Mesothelial cell of epicardium (in vitro differentiated cells): ENCODE results near the gene CDIP1. TPM values are rescaled to one million over a fixed set of nuclear protein-coding genes. Genes with fewer than 3 reads are reported as not detected.

Experiments used
- DNase-seq, 2 experiments: peaks; one replicate each; pipeline ENCODE4 v3.0.0; 2021; ENCODE audit warnings: low spot score in 2 of 2; ENCODE audit not compliant: unreplicated experiment in 2 of 2
- H3K27ac Mint-ChIP-seq: 2 replicates; pipeline ENCODE4 v1.8.0; 2021; ENCODE audit warnings: mixed read lengths
- H3K27me3 Mint-ChIP-seq: 2 replicates; pipeline ENCODE4 v1.8.0; 2021; ENCODE audit warnings: low read depth, mixed read lengths
- H3K36me3 Mint-ChIP-seq: 2 replicates; pipeline ENCODE4 v1.8.0; 2021; ENCODE audit warnings: mixed read lengths
- H3K4me1 Mint-ChIP-seq: 2 replicates; pipeline ENCODE4 v1.8.0; 2021; ENCODE audit warnings: mixed read lengths
- H3K4me3 Mint-ChIP-seq: 2 replicates; pipeline ENCODE4 v1.8.0; 2021; ENCODE audit warnings: mild to moderate bottlenecking, moderate library complexity, mixed read lengths
- H3K9me3 Mint-ChIP-seq: 2 replicates; pipeline ENCODE4 v1.8.0; 2021; ENCODE audit warnings: mixed read lengths
- total RNA-seq: library from RNA; stranded (reverse); gene quantifications from 3 replicates; pipeline ENCODE4 v1.2.1, GENCODE V29; 2021
- TF ChIP-seq, protein P1 (sequence below): fragments of 200-600 bp; sonication (generic); IDR thresholded peaks from one replicate; pipeline ENCODE4 v1.5.0; 2021; ENCODE audit warnings: antibody characterized with exemption; ENCODE audit not compliant: unreplicated experiment

CDIP1 gene
- total RNA-seq, 1 donor from 2014 or later: 24.2 TPM

DNA sequence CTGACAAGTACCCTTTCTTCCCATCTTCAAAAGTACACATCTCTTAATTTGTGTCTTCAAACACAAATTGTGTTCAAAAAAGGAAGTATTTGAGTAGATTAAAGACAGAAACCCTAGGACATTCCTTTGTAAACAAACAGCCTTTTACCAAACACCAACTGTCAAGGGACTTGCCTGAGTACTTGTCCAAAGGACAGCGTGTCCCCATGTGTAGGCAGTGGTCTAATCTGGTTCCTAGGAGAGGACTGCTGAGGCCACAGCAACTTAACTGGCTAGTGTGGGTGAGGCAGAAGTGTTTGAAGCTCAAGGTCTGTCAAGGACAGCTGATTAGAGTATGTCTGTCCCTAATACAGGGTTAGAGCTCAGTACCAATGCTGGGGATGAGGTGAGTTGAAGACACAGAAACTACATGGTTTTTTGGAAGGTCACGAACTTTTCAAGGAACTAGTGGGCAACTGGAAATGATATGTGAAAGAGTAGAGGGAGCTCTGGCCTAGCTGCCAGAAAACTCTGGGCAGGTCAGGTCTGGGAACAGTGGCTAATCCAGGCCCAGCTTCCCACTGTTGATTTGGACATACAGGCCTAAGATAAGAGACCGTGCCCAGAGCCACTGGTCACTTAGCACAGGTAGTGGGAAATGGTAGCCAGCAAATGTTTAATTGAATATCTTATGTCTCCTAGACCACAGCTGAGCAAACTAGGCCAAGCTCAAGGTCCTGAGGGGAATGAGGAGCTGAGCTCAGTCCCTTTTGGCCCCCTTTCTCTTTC, 52.3 kb downstream of the CDIP1 start:
- Mint-ChIP-seq H3K4me3 (no peak overlapping the region), H3K9me3 (no peaks in the 10 kb centered on the region)

DNA sequence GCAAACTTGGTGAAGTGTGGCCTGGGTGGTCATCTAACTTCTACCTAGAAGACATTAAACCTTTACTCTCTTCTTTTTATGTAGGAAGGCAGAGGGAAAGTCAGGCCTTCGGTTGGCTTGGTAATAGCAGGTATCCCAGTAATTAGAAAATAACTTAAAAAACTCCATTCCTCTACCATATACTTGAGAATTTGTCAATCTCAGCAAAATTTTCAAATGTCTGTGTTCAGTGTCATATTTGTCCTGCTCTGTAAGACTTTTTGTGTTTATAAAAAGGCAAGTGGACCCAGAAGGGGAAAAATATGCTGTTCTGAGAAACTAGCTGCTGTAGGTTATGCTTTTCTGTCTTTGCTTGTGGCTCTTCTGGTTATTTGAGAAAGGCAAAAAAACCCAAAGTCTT, 56.6 kb downstream of the CDIP1 start:
- Mint-ChIP-seq H3K4me3 (no peak overlapping the region), H3K27me3 (no peaks in the 10 kb centered on the region), H3K9me3 (no peaks in the 10 kb centered on the region), H3K4me1 (peaks cover 13% of the 10 kb centered on the region), H3K27ac (peak overlapping the region; percentile 12), H3K36me3 (no peaks in the 10 kb centered on the region)
- DNase-seq: no peak
- TF ChIP-seq, protein P1, sequence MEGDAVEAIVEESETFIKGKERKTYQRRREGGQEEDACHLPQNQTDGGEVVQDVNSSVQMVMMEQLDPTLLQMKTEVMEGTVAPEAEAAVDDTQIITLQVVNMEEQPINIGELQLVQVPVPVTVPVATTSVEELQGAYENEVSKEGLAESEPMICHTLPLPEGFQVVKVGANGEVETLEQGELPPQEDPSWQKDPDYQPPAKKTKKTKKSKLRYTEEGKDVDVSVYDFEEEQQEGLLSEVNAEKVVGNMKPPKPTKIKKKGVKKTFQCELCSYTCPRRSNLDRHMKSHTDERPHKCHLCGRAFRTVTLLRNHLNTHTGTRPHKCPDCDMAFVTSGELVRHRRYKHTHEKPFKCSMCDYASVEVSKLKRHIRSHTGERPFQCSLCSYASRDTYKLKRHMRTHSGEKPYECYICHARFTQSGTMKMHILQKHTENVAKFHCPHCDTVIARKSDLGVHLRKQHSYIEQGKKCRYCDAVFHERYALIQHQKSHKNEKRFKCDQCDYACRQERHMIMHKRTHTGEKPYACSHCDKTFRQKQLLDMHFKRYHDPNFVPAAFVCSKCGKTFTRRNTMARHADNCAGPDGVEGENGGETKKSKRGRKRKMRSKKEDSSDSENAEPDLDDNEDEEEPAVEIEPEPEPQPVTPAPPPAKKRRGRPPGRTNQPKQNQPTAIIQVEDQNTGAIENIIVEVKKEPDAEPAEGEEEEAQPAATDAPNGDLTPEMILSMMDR: no peak

More for the DNA sequence above, 52.3 kb downstream of the CDIP1 start:
- DNase-seq: no peak
- Mint-ChIP-seq H3K36me3 (no peaks in the 10 kb centered on the region), H3K4me1 (peaks cover 6% of the 10 kb centered on the region), H3K27me3 (no peaks in the 10 kb centered on the region), H3K27ac (no peak overlapping the region)
- TF ChIP-seq, protein P1: no peak

DNA sequence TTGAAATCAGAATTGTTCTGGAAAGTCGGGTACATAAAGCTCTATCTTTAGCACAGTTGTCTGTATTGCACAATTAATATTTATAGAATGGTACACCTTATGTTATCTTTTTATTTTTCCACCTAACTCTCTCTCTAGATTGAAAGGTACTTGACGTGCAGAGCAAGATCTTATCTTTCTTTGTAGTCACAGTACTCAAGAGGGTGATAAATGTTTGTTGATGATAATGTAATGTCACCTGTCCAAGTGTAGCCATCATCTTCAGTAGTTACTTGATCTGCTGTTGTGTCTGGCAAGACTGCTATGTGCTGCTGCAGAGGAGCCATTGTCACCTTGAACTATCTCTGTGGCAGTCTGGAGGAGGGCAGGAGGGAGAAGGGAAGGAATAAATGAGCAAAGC, 57.0 kb downstream of the CDIP1 start:
- no peak for DNase-seq
- no peaks in the 10 kb centered on the region for H3K36me3 Mint-ChIP-seq
- peaks cover 13% of the 10 kb centered on the region for H3K4me1 Mint-ChIP-seq
- no peak overlapping the region for H3K27ac Mint-ChIP-seq
- TF ChIP-seq, protein P1: no peak
- no peak overlapping the region for H3K4me3 Mint-ChIP-seq
- H3K9me3 Mint-ChIP-seq: no peaks in the 10 kb centered on the region
- H3K27me3 Mint-ChIP-seq: no peaks in the 10 kb centered on the region

DNA sequence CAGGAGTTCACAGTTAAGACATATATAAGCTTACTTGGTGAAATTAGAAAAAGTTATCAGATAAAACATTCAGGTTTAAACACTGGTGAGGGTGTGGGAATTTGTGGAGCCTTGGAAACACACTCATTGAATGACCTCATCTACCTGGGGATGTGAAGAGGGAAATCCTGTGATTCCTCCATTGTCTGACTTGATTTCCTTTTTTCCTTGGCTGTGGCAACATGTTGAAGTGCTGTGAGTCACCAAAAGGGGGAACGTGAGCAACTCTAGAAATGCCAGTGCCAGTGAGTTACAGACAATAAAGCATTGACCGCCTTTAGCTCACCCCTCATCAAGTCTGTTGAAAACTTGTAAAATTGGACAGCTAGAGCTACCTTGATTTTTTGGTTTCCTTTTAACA, 60.6 kb downstream of the CDIP1 start:
- TF ChIP-seq, protein P1: no peak
- Mint-ChIP-seq H3K36me3 (peaks cover 3% of the 10 kb centered on the region), H3K27ac (no peak overlapping the region), H3K27me3 (no peaks in the 10 kb centered on the region), H3K4me3 (peak overlapping the region; percentile 74), H3K4me1 (peaks cover 25% of the 10 kb centered on the region), H3K9me3 (peaks cover 2% of the 10 kb centered on the region)
- no peak for DNase-seq

DNA sequence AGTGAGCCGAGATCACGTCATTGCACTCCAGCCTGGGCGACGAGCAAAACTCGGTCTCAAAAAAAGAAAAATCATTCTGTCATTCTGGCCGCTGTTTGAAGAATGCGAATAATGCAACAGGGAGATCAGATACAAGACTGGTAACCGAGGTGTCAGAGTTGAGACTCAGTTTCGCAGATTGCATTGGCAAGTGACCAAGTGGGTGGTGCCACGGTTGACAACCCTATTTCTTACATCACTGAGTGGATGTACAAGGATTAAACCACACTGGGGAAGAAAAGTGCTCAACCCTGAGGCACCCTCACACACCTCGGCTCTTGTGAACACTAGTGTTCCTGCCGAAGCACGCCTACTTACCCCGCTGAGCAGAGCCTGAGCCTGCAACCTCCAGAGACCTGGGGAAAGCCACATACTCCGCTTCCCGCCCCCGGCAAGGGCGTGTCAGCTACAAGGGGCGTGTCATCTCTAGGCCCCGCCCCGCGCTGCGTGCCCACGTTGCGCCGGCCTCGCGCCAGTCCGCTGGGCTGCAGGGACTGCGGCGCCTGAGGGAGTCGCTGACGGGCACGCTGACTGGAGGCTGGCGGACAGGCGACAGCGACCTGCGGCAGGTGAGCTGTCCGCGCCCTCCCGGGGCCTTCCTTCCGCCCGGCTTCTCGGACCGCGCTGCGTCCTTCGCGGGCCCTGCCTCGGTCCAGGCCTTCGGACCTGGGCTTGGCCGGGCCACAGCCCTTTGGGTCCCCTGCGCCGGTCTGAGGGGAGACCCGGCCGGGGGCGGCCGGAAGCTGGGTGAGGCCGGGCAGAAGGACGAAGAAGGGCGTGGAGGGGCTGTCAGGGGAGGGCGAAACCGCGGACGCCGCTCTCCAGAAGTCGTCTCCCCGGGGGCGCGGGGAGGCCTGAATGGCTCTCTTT, 62.4 kb downstream of the CDIP1 start, which contains the start of gene HMOX2:
HMOX2 (plus strand) TSS at position 519 of the 909 bp plus-strand sequence. CDS start 29,127 bp downstream, outside the sequence.
- Mint-ChIP-seq H3K9me3 (peaks cover 2% of the 10 kb centered on the region), H3K4me1 (peaks cover 21% of the 10 kb centered on the region), H3K4me3 (peak within 1 kb of the TSS; percentile 74), H3K36me3 (peaks cover 5% of the 10 kb centered on the region), H3K27me3 (no peaks in the 10 kb centered on the region), H3K27ac (peak within 1 kb of the TSS; percentile 97)
- TF ChIP-seq, protein P1: no peak
- peak; percentile 81 to 91 for DNase-seq
